MM.1S (cell line): ENCODE results near the gene ZFP14.

Experiments
- DNase-seq: peaks from one replicate; pipeline ENCODE4 v3.0.0-alpha.2; 2015
- H2AFZ ChIP-seq: fragments of 300-600 bp; sonication (generic); 2 replicates; pipeline ENCODE4 v1.6.0; 2016; ENCODE audit warnings: antibody characterized with exemption, low read length
- H3F3A ChIP-seq: fragments of 300-600 bp; sonication (generic); 2 replicates; pipeline ENCODE4 v1.6.1; 2016; ENCODE audit warnings: mild to moderate bottlenecking, antibody characterized with exemption, low read length, moderate library complexity, mixed read lengths; ENCODE audit not compliant: insufficient read depth
- H3K27ac ChIP-seq: fragments of 300-600 bp; sonication (generic); 2 replicates; pipeline ENCODE4 v1.5.1; 2016; ENCODE audit warnings: mild to moderate bottlenecking, low read length
- H3K27me3 ChIP-seq: fragments of 300-600 bp; sonication (generic); replicated peaks from 2 replicates; pipeline ENCODE4 v1.6.0; 2016; ENCODE audit warnings: low read length; ENCODE audit not compliant: insufficient read depth
- H3K36me3 ChIP-seq: fragments of 300-600 bp; sonication (generic); replicated peaks from 2 replicates; pipeline ENCODE4 v1.6.1; 2016; ENCODE audit warnings: mild to moderate bottlenecking, low read length, mixed read lengths; ENCODE audit not compliant: insufficient read depth
- H3K4me1 ChIP-seq: fragments of 300-600 bp; sonication (generic); 2 replicates; pipeline ENCODE4 v1.6.1; 2016; ENCODE audit warnings: low read length, mixed read lengths
- H3K4me2 ChIP-seq: fragments of 300-600 bp; sonication (generic); 2 replicates; pipeline ENCODE4 v1.6.0; 2016; ENCODE audit warnings: low read depth, low read length
- H3K4me3 ChIP-seq: fragments of 300-600 bp; sonication (generic); 2 replicates; pipeline ENCODE4 v1.5.1; 2016; ENCODE audit warnings: low read length, mixed read lengths
- H3K79me2 ChIP-seq: fragments of 300-600 bp; sonication (generic); 2 replicates; pipeline ENCODE4 v1.6.1; 2016; ENCODE audit warnings: mixed run types, low read length, mixed read lengths
- H3K9ac ChIP-seq: fragments of 300-600 bp; sonication (generic); 2 replicates; pipeline ENCODE4 v1.6.1; 2016; ENCODE audit warnings: low read length, mixed read lengths
- H3K9me2 ChIP-seq: fragments of 300-600 bp; sonication (generic); replicated peaks from 2 replicates; pipeline ENCODE4 v1.6.1; 2016; ENCODE audit warnings: mild to moderate bottlenecking, low read length, mixed read lengths; ENCODE audit not compliant: insufficient read depth
- H3K9me3 ChIP-seq: fragments of 300-600 bp; sonication (generic); replicated peaks from 2 replicates; pipeline ENCODE4 v1.6.1; 2016; ENCODE audit warnings: mild to moderate bottlenecking, low read length, mixed read lengths; ENCODE audit not compliant: insufficient read depth
- H4K20me1 ChIP-seq: fragments of 300-600 bp; sonication (generic); 2 replicates; pipeline ENCODE4 v1.6.1; 2016; ENCODE audit warnings: mild to moderate bottlenecking, low read length, moderate library complexity, mixed read lengths; ENCODE audit not compliant: insufficient read depth
- CTCF ChIP-seq: fragments of 300-600 bp; sonication (generic); IDR thresholded peaks from 2 replicates; pipeline ENCODE4 v1.5.1; 2016; ENCODE audit warnings: antibody characterized with exemption, low read length, mixed read lengths
- EZH2 ChIP-seq: fragments of 300-600 bp; sonication (generic); optimal IDR thresholded peaks from 2 replicates; pipeline ENCODE3; 2017; ENCODE audit warnings: low read depth, mild to moderate bottlenecking, antibody characterized with exemption, low read length, mixed read lengths
- EZH2phosphoT487 ChIP-seq: fragments of 300-600 bp; sonication (generic); IDR thresholded peaks from 2 replicates; pipeline ENCODE4 v1.6.1; 2018; ENCODE audit warnings: antibody characterized with exemption, low read length

Gene ZFP14

GRCh38 chr19:36379510-36379819 lies 464 bp upstream of the ZFP14 start:
- peak overlapping the region; percentile 60; the same call in 1 of the 2 replicates for H3K4me2 ChIP-seq
- no peaks in the 10 kb centered on the region for H3K4me1 ChIP-seq
- DNase-seq: no peak
- TF ChIP-seq EZH2 (no peak), CTCF (no peak), EZH2phosphoT487 (no peak)
- H2AFZ ChIP-seq: peak overlapping the region; percentile 71; the same call in 1 of the 2 replicates
- no peaks in the 10 kb centered on the region for H4K20me1 ChIP-seq
- H3F3A ChIP-seq: no peaks in the 10 kb centered on the region
- no peaks in the 10 kb centered on the region for H3K9me3 ChIP-seq
- H3K9ac ChIP-seq: no peak overlapping the region
- H3K9me2 ChIP-seq: no peaks in the 10 kb centered on the region
- H3K27me3 ChIP-seq: no peaks in the 10 kb centered on the region
- H3K79me2 ChIP-seq: no peaks in the 10 kb centered on the region
- H3K36me3 ChIP-seq: no peaks in the 10 kb centered on the region
- peak overlapping the region; percentile 57; the same call in 1 of the 2 replicates for H3K4me3 ChIP-seq
- no peak overlapping the region for H3K27ac ChIP-seq

GRCh38 chr19:36377541-36378178 lies 1.3 kb downstream of the ZFP14 start:
- Histone ChIP-seq H4K20me1 (no peaks in the 10 kb centered on the region), H3K9ac (no peak overlapping the region), H3K27me3 (no peaks in the 10 kb centered on the region), H3K9me3 (no peaks in the 10 kb centered on the region), H3K27ac (no peak overlapping the region), H3K4me3 (no peak overlapping the region; the same call in 1 of the 2 replicates), H3K36me3 (no peaks in the 10 kb centered on the region), H3K9me2 (no peaks in the 10 kb centered on the region), H3K79me2 (no peaks in the 10 kb centered on the region), H3K4me2 (peak overlapping the region; percentile 60; the same call in 1 of the 2 replicates), H2AFZ (no peak overlapping the region), H3K4me1 (no peaks in the 10 kb centered on the region), H3F3A (no peaks in the 10 kb centered on the region)
- no peak for TF ChIP-seq CTCF
- TF ChIP-seq EZH2phosphoT487: no peak
- TF ChIP-seq EZH2: no peak
- DNase-seq: no peak

- Histone ChIP-seq H3K4me1 (no peaks in the 10 kb centered on the region), H3K79me2 (no peaks in the 10 kb centered on the region), H3K9ac (no peak overlapping the region), H2AFZ (no peak overlapping the region), H3K4me3 (no peak overlapping the region), H3F3A (no peaks in the 10 kb centered on the region), H3K27me3 (no peaks in the 10 kb centered on the region), H3K27ac (no peak overlapping the region), H3K9me3 (no peaks in the 10 kb centered on the region), H4K20me1 (no peaks in the 10 kb centered on the region), H3K9me2 (no peaks in the 10 kb centered on the region), H3K4me2 (no peak overlapping the region), H3K36me3 (no peaks in the 10 kb centered on the region)
- no peak for DNase-seq
- TF ChIP-seq EZH2phosphoT487 (no peak), CTCF (no peak), EZH2 (no peak)
Observed at GRCh38 chr19:36373638-36374156, 5.3 kb downstream of the ZFP14 start.
